Activated T-cell treated with anti-CD3 and anti-CD28 coated beads, Interleukin-2, amount 50 U/mL, for 4 hours (primary cell): ENCODE measurements around the gene SESN2. TPM values are rescaled to one million over a fixed set of nuclear protein-coding genes. Genes with fewer than 3 reads are reported as not detected.

ENCODE experiments used
- ATAC-seq, 2 donors: fragments of 200-7000 bp; cut with Tn5 transposase; one replicate each; pipeline ENCODE4 v1.10.0; 2021
- DNase-seq: peaks from one replicate; pipeline ENCODE4 v3.0.0-alpha.2; 2020
- H3K27me3 Mint-ChIP-seq: one replicate; pipeline ENCODE4 v1.8.0; 2021; ENCODE audit warnings: low read depth, mixed read lengths
- H3K36me3 Mint-ChIP-seq: one replicate; pipeline ENCODE4 v1.8.0; 2022; ENCODE audit warnings: mixed read lengths; ENCODE audit not compliant: insufficient read depth
- H3K4me1 Mint-ChIP-seq: one replicate; pipeline ENCODE4 v1.8.0; 2021; ENCODE audit warnings: low read depth, mixed read lengths
- H3K4me3 Mint-ChIP-seq: one replicate; pipeline ENCODE4 v1.8.0; 2021; ENCODE audit warnings: mild to moderate bottlenecking, moderate library complexity, mixed read lengths
- H3K9me3 Mint-ChIP-seq: one replicate; pipeline ENCODE4 v1.8.0; 2021; ENCODE audit warnings: mixed read lengths
- total RNA-seq, 3 donors: library from RNA; stranded (reverse); gene quantifications; one replicate each; pipeline ENCODE4 v1.2.1, GENCODE V29; 2021

SESN2 gene
- total RNA-seq, 3 donors from 2014 or later = 21.4 to 38.3 (median 27.3) TPM

GRCh38 chr1:28243685-28244311, 15.5 kb upstream of the SESN2 start:
- H3K4me1 Mint-ChIP-seq = peaks cover 50% of the 10 kb centered on the region
- no peaks in the 10 kb centered on the region for H3K9me3 Mint-ChIP-seq
- H3K27me3 Mint-ChIP-seq = no peaks in the 10 kb centered on the region
- H3K4me3 Mint-ChIP-seq = peak overlapping the region; percentile 50
- DNase-seq (no peak), ATAC-seq (no peak)
- H3K36me3 Mint-ChIP-seq = no peaks in the 10 kb centered on the region

DNA sequence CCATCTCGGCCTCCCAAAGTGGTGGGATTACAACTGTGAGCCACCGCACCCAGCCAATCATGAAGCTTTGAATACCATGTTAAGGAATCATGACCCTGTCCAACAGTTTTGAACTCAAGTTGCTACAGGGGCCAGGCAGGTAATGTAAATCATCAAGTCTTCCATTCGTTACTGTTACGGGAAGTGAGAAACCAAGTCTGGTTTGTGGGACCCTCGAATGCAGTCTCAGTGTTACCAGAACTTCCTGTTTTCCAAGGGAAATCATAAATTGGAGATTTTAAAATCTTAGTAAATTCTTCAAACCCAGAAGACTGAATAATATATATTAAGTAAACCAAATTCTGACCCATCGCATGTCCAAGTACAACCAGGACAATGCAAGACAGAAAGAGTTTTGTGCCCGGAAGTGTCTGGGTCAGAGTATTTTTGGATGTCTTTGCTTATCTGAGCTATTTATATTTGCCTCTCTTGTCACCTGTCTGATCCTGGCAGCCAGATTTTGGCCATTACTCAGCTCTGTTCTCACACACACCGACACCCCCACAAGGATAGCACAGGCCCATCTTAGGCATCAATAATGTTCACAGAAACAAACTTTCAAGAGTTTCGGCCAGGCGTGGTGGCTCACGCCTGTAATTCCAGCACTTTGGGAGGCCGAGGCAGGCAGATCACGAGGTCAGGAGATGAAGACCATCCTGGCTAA, 14.6 kb upstream of the SESN2 start:
- H3K9me3 Mint-ChIP-seq = no peaks in the 10 kb centered on the region
- H3K4me1 Mint-ChIP-seq = peaks cover 56% of the 10 kb centered on the region
- peak overlapping the region; percentile 55 for H3K4me3 Mint-ChIP-seq
- no peak for ATAC-seq
- DNase-seq = no peak
- no peaks in the 10 kb centered on the region for H3K36me3 Mint-ChIP-seq
- no peaks in the 10 kb centered on the region for H3K27me3 Mint-ChIP-seq

DNA sequence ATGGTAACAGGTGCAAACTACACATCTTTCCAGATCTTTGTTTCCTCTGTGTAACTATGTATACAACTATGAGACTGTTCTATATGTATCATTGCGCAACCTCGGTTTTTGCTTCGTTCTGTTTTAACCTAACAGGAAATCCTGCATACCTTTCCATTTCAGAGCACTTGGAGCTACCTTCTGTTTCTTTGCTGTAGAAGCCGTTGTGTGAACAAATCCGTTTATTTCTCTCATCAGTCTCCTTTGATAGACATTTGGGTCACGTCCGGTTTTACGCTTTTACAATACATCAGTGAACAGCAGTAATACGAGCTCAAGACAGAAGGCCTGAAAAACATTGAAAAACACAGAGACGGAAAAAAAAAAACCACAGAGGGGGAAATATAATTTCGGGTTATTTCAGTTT, 12.9 kb upstream of the SESN2 start:
- Mint-ChIP-seq H3K36me3 (no peaks in the 10 kb centered on the region), H3K27me3 (no peaks in the 10 kb centered on the region), H3K9me3 (no peaks in the 10 kb centered on the region), H3K4me3 (peak overlapping the region; percentile 98), H3K4me1 (peaks cover 62% of the 10 kb centered on the region)
- DNase-seq = no peak
- ATAC-seq = no peak

DNA sequence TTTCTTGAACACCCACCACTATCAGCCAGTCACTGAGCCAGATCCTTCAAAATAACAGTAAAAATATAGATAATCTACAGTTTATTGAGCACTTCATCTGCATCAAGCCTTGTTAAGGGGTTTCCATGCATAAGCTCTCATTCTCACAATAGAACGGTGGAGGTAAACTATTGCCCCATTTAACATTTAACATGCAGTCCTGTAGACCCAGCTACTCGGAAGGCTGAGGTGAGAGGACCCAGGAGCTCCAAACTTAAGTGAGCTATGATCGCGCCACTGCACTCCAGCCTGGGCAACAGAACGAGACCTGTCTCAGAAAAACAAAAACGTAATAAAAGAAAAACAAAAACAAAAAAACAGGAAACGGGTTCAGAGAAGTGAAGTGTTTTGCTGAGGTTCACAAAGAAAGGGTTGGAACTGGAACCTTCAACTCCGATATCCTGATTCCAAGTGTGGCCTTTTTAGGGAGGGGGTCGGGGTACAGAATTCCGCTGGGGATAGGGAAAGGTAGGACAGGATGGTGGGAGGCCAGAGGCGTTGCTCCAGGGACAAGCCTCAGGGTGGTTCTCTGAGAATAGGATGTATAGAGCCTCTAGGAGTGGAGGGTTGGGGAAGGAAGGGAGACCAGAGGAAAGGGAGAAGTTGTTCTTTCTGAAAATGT, 11.6 kb upstream of the SESN2 start:
- ATAC-seq (no peak), DNase-seq (no peak)
- H3K36me3 Mint-ChIP-seq = no peaks in the 10 kb centered on the region
- H3K4me1 Mint-ChIP-seq = peaks cover 60% of the 10 kb centered on the region
- H3K27me3 Mint-ChIP-seq = no peaks in the 10 kb centered on the region
- no peaks in the 10 kb centered on the region for H3K9me3 Mint-ChIP-seq
- peak overlapping the region; percentile 98 for H3K4me3 Mint-ChIP-seq

- DNase-seq = peak; percentile 76
- H3K4me3 Mint-ChIP-seq = peak overlapping the region; percentile 71
- H3K9me3 Mint-ChIP-seq = no peaks in the 10 kb centered on the region
- no peaks in the 10 kb centered on the region for H3K36me3 Mint-ChIP-seq
- H3K27me3 Mint-ChIP-seq = no peaks in the 10 kb centered on the region
- peaks cover 55% of the 10 kb centered on the region for H3K4me1 Mint-ChIP-seq
- ATAC-seq = peak; percentile 29 to 42
These were observed 10.9 kb upstream of the SESN2 start for GRCh38 chr1:28248273-28249012.

DNA sequence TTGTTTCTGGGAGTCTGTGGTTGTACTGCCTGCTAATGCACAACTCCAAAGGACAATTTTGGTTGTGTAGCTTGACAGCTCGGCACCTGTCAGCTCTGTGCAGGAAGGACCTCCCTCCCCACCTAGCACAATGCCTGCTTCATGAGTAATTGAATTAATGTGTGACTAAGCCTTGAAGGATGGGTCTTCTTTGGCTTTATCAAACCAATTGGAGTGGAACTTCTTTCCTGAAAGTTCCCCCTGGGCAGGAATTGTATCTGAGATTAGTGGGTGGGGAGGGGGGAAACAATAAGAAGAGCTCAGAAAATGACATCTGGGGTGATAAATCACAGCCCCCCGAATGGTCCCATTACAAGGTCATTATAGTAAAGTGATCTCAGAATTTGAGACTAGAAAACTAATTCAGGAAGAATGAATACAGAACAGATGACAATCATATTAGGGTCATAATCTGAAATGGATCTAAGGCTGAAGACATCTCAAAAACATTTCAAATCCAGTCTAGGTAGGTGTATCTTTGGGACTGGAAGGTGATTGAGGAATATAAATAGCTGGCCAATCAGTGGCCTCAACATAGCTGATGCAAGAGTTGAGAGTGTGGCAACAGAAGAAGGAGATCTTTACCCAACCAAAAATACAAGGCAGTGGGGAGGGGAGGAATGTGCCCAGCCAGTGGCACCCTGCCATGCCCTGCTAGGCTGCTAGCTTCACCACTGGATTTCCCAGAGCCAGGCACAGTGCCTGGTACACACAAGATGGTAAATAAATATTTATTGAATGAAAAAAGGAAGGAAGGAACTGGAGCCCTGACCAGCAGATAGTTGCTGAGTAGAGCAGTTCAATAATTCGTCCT, 10.1 kb upstream of the SESN2 start:
- H3K36me3 Mint-ChIP-seq = no peaks in the 10 kb centered on the region
- peak; percentile 27 to 36 for ATAC-seq
- no peaks in the 10 kb centered on the region for H3K9me3 Mint-ChIP-seq
- H3K27me3 Mint-ChIP-seq = no peaks in the 10 kb centered on the region
- peak; percentile 30 for DNase-seq
- peaks cover 48% of the 10 kb centered on the region for H3K4me1 Mint-ChIP-seq
- H3K4me3 Mint-ChIP-seq = peak overlapping the region; percentile 71

DNA sequence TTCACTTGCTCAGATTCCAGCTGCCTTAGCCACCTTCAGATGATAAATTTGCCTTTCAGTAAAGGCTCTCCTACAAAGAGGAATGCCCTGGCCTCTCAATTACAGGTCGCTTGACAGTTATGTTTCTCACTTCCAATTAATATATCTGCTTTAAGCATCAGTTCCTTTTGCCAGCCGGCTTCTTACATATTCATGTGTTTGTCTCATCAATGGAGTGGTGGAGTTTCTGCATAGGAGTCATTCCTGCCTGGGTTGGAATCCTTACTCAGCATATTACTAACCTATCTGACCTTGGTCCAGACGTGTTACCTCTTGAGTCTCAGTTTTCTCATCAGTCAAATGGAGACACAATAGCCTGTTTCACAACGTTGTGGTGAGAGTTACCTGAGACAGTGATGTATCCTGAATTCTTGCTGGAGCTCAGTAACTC, 9.4 kb upstream of the SESN2 start:
- no peaks in the 10 kb centered on the region for H3K9me3 Mint-ChIP-seq
- DNase-seq (no peak), ATAC-seq (no peak)
- no peaks in the 10 kb centered on the region for H3K27me3 Mint-ChIP-seq
- H3K4me1 Mint-ChIP-seq = peaks cover 41% of the 10 kb centered on the region
- no peak overlapping the region for H3K4me3 Mint-ChIP-seq
- no peaks in the 10 kb centered on the region for H3K36me3 Mint-ChIP-seq

DNA sequence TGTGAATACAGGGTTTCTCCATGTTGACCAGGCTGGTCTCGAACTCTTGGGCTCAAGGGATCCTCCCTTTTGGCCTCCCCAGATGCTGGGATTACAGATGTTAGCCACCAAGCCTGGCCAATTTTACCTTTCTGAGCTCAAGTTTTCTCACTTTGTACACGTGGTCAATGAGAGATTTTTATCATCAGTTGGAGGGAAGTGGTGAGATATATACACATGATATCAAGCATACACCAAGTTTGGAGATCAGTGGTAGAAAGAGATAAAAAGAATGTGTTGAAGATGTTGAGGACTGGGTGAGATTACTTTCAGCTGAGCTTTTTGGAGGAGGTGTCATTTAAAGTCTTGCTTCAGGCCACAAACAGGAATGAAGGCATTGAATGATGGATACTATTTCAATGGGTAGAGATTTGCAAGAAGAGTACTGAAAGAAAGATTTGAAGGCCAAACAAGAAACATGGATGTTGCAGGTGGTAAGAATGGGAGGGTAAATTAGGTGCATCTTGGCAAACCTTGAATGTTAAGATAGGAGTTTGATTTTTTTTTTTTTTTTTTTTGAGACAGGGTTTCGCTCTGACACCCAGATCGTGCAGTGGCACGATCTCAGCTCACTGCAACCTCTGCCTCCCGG, 3.0 kb upstream of the SESN2 start:
- DNase-seq (no peak), ATAC-seq (no peak)
- Mint-ChIP-seq H3K4me3 (peak overlapping the region; percentile 14), H3K36me3 (peaks cover 6% of the 10 kb centered on the region), H3K27me3 (no peaks in the 10 kb centered on the region), H3K4me1 (peaks cover 41% of the 10 kb centered on the region), H3K9me3 (no peaks in the 10 kb centered on the region)

- DNase-seq = no peak
- no peaks in the 10 kb centered on the region for H3K27me3 Mint-ChIP-seq
- H3K9me3 Mint-ChIP-seq = no peaks in the 10 kb centered on the region
- peaks cover 6% of the 10 kb centered on the region for H3K36me3 Mint-ChIP-seq
- peaks cover 44% of the 10 kb centered on the region for H3K4me1 Mint-ChIP-seq
- no peak overlapping the region for H3K4me3 Mint-ChIP-seq
- ATAC-seq = no peak
These were observed 1.6 kb upstream of the SESN2 start for GRCh38 chr1:28257736-28258135.

DNA sequence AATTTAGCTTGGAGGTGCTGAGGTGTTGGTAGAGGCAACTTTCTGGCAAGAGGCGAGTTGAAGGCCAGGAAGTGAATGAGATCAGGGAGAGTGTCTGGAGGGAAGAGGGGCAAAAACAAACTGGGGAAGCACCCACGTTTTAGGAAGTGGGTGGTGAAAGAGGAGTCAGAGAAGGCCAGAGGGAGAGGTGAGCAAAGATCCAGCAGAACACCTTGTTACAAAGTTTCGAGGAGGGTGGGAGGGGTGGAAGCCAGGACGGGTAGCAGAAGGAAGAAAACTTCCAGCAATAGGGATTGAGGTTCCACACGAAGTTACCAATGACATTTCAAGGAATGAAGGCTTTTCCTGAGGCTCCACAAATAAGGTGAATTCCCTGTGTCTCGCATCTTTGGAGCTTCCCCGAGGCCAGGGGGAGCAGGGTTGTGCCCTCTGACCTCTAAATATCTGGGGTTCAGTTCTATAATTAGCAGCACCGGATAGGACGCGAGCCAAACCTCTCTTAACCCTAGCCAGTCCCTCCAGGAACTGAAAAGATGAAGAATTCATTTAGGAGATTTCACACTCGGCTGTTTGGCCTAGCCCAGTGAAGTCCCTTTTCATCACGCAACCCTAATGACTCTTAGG, 578 bp upstream of the SESN2 start:
- DNase-seq (no peak), ATAC-seq (no peak)
- Mint-ChIP-seq H3K4me1 (peaks cover 48% of the 10 kb centered on the region), H3K36me3 (peaks cover 8% of the 10 kb centered on the region), H3K9me3 (no peaks in the 10 kb centered on the region), H3K27me3 (no peaks in the 10 kb centered on the region), H3K4me3 (peak overlapping the region; percentile 82)

GRCh38 chr1:28259934-28260802, 850 bp downstream of the SESN2 start:
- Mint-ChIP-seq H3K9me3 (no peaks in the 10 kb centered on the region), H3K27me3 (no peaks in the 10 kb centered on the region), H3K4me1 (peaks cover 48% of the 10 kb centered on the region), H3K4me3 (peak overlapping the region; percentile 82), H3K36me3 (peaks cover 8% of the 10 kb centered on the region)
- DNase-seq = peak; percentile 20
- peak in 1 of 2 donors; percentile 1 for ATAC-seq

DNA sequence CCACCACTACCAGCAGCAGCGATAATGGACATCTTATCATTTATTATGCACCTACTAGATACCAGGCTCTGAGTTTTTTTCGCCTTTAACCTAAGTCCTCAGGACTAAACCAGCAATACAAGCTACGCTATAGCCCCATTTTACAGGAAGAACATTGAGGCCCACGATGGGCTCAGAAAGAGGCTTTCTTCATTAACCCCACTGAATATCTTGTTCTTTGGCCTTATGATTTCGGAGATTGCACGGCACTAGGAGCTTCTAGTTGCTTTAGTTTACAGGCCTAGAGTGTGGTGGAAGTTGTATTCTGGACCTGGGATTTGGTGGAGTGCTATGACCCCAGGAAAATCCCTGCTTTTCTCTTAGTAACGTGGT, 1.5 kb downstream of the SESN2 start:
- H3K4me1 Mint-ChIP-seq = peaks cover 44% of the 10 kb centered on the region
- ATAC-seq (no peak), DNase-seq (no peak)
- H3K9me3 Mint-ChIP-seq = no peaks in the 10 kb centered on the region
- H3K4me3 Mint-ChIP-seq = peak overlapping the region; percentile 82
- no peaks in the 10 kb centered on the region for H3K27me3 Mint-ChIP-seq
- H3K36me3 Mint-ChIP-seq = peaks cover 8% of the 10 kb centered on the region
